GM06990 (cell line): ENCODE results near the gene UBQLN3.

Experiments used
- DNase-seq: peaks from one replicate; pipeline ENCODE4 v3.0.0-alpha.2; 2011; ENCODE audit not compliant: insufficient read length; ENCODE audit errors: extremely low read depth
- H3K27me3 ChIP-seq: replicated peaks from 2 replicates; pipeline ENCODE4 v1.6.0; 2011; ENCODE audit warnings: low read length; ENCODE audit not compliant: control insufficient read depth, insufficient read depth
- H3K36me3 ChIP-seq: 2 replicates; pipeline ENCODE4 v1.5.1; 2011; ENCODE audit warnings: low read length; ENCODE audit not compliant: control insufficient read depth, insufficient read depth
- H3K4me3 ChIP-seq: replicated peaks from 2 replicates; pipeline ENCODE4 v1.5.1; 2011; ENCODE audit warnings: low read depth, mild to moderate bottlenecking, control low read depth, low read length
- TF ChIP-seq, protein P1 (sequence below): IDR thresholded peaks from 2 replicates; pipeline ENCODE4 v1.5.1; 2011; ENCODE audit warnings: low read length, control low read depth, mild to moderate bottlenecking, inconsistent platforms; ENCODE audit not compliant: insufficient read depth, poor library complexity, severe bottlenecking

Gene UBQLN3

DNA sequence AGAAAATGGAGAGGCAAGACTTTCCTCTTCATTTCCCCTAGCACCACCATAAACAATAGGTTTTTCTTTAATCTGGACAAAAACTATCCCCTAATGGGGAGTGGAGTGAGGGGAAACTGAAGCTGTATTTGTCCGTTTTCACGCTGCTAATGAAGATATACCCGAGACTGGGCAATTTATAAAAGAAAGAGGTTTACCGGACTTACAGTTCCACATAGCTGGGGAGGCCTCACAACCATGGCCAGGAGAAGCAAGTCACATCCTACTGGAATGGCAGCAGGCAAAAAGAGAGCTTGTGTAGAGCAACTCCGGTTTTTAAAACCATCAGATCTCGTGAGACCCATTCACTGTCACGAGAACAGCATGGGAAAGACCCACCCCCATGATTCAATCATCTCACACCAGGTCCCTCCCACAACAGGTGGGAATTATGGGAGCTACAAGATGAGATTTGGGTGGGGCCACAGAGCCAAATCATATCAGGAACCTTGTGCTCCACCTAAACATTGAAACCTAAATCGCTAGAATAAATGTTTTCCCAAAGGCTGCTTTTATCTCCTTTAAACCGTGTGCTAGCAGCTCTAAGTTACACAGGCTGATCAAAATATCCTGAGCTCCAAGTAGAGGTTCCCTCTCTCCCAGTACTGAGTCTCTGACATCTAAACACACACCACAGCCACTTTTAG, 4.3 kb downstream of the UBQLN3 start:
- TF ChIP-seq, protein P1, sequence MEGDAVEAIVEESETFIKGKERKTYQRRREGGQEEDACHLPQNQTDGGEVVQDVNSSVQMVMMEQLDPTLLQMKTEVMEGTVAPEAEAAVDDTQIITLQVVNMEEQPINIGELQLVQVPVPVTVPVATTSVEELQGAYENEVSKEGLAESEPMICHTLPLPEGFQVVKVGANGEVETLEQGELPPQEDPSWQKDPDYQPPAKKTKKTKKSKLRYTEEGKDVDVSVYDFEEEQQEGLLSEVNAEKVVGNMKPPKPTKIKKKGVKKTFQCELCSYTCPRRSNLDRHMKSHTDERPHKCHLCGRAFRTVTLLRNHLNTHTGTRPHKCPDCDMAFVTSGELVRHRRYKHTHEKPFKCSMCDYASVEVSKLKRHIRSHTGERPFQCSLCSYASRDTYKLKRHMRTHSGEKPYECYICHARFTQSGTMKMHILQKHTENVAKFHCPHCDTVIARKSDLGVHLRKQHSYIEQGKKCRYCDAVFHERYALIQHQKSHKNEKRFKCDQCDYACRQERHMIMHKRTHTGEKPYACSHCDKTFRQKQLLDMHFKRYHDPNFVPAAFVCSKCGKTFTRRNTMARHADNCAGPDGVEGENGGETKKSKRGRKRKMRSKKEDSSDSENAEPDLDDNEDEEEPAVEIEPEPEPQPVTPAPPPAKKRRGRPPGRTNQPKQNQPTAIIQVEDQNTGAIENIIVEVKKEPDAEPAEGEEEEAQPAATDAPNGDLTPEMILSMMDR, result no peak
- Histone ChIP-seq H3K36me3 (no peaks in the 10 kb centered on the region), H3K4me3 (no peak overlapping the region), H3K27me3 (no peaks in the 10 kb centered on the region)
- DNase-seq, result no peak

DNA sequence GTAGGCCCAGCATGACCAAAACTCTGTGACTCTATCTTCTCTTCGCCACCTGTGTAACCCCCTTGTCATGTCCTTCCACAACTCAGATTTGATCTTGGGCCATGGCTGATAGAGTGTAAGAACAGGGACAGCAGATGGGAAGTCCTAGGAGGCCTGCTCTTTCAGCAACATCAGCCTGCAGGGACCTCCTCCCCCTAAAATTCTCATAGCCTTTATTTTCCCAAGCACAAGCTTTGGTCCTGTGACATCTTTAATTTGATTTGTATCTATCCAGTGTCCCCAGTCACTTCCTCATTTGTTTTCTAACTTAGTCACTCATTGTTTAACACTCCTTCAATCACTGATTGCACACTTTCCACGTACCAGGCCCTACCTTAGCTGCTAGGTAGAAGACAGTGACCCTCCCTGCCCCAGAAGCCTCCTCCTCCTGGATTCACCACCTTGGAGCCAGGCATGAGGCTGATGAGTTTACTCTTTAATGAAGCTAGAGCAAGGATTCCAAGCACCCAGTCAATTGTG, 5.3 kb downstream of the UBQLN3 start:
- no peak for DNase-seq
- TF ChIP-seq, protein P1, result no peak
- Histone ChIP-seq H3K36me3 (no peaks in the 10 kb centered on the region), H3K4me3 (no peak overlapping the region), H3K27me3 (no peaks in the 10 kb centered on the region)

DNA sequence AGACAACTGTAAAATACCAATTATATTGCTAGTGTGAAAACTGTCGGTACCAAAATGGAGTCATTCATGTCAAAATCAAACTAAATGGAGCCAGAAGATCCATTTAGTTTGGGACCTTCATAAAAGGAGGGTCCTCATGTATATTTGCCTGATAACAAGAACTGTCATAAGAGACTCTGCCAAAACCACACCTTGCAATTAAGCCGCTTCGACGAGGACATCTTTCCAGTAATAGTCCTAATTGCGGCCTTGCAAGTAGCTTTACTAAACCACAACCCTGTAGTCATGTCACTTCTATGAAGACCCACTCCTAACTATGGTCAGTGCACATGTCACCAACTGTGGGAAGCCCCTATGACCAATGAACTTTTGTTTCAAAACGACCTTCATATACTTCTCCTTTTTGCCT, 9.4 kb downstream of the UBQLN3 start:
- Histone ChIP-seq H3K4me3 (no peak overlapping the region), H3K36me3 (no peaks in the 10 kb centered on the region)

DNA sequence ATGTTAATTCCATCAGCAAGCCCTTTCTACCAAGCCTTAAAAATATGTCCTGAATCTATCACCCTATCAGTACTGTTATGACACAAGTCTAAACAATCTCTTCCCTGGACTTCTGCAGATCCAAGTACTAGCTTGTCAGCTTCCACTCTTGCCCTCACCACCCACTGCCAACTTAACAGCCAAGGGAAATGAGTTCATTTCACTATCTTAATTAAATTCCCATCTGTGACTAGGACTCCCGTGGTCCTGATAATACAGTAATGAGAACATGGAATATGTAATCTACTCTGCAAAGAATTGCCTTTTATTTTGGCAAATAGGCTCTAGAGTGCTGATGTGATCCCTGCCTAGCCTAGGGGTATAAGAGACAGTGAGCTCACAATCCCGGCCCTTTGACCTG, 10.1 kb downstream of the UBQLN3 start:
- DNase-seq, result no peak
- Histone ChIP-seq H3K4me3 (no peak overlapping the region), H3K27me3 (no peaks in the 10 kb centered on the region), H3K36me3 (no peaks in the 10 kb centered on the region)
- TF ChIP-seq, protein P1, result no peak

More for the DNA sequence above, 9.4 kb downstream of the UBQLN3 start:
- no peaks in the 10 kb centered on the region for H3K27me3 ChIP-seq
- no peak for DNase-seq
- TF ChIP-seq, protein P1, result no peak

DNA sequence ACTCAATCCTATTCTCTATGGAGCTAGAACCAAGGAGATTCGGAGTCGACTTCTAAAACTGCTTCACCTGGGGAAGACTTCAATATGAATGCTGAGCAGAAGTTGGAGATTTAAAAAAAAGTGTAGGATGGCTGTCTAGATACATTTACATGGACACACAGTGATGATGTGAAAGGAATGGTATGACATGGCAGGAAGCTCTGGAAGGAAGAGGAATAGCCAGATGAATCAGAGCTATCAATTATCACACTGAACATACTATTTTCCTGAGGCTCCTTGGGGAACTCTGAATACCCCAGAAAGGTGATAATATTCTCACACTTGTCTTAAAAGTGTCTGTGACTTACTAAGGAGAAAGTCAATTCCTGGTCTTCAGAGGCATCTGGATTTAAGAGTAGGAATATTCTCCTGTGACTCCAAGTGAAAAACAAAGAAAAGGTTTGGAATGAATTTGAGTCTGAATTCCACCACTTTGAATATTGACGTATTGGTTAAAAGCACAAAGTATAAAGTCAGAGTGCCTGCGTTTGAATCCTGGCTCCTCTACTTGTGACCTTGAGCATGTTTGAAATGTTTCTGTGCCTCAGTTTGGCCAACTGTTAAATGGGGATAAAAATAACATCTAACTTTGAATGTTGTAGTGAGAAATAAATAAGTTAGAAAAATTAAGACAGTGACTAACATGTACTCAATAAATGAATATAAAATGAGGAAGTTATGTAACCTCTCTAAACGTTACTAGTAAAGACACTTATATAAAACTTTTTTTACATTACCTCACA, 20.0 kb downstream of the UBQLN3 start:
- TF ChIP-seq, protein P1, result no peak
- no peak for DNase-seq
- H3K27me3 ChIP-seq, result no peaks in the 10 kb centered on the region; the same call in 1 of the 2 replicates
- H3K4me3 ChIP-seq, result no peak overlapping the region
- H3K36me3 ChIP-seq, result no peaks in the 10 kb centered on the region
